H9 (cell line): ENCODE measurements around the gene ARL14EP. TPM values are rescaled to one million over a fixed set of nuclear protein-coding genes. Genes with fewer than 3 reads are reported as not detected.

Experiments used
- DNase-seq: peaks from one replicate; pipeline ENCODE4 v3.0.0-alpha.2; 2017
- H2AFZ ChIP-seq: one replicate; pipeline ENCODE4 v1.6.1; 2013; ENCODE audit warnings: mild to moderate bottlenecking, low read length, control low read depth, moderate library complexity
- H2AK5ac ChIP-seq: 2 replicates; pipeline ENCODE4 v1.6.1; 2013; ENCODE audit warnings: low read length, control low read depth, mixed read lengths; ENCODE audit not compliant: insufficient read length
- H2BK120ac ChIP-seq: one replicate; pipeline ENCODE4 v1.6.1; 2013; ENCODE audit warnings: low read depth, mild to moderate bottlenecking, low read length, control low read depth, inconsistent platforms; ENCODE audit not compliant: poor library complexity, severe bottlenecking
- H2BK12ac ChIP-seq: 2 replicates; pipeline ENCODE4 v1.6.1; 2013; ENCODE audit warnings: low read length, control low read depth, mixed read lengths, low read depth; ENCODE audit not compliant: insufficient read length
- H2BK15ac ChIP-seq: 2 replicates; pipeline ENCODE4 v1.6.1; 2013; ENCODE audit warnings: low read depth, low read length, control low read depth
- H2BK20ac ChIP-seq: one replicate; pipeline ENCODE4 v1.6.1; 2013; ENCODE audit warnings: low read depth, mild to moderate bottlenecking, low read length, control low read depth, inconsistent platforms; ENCODE audit not compliant: poor library complexity, severe bottlenecking
- H2BK5ac ChIP-seq: 2 replicates; pipeline ENCODE4 v1.6.1; 2013; ENCODE audit warnings: low read length, control low read depth, mixed read lengths; ENCODE audit not compliant: insufficient read length
- H3K14ac ChIP-seq: 2 replicates; pipeline ENCODE4 v1.6.1; 2013; ENCODE audit warnings: low read length, control low read depth; ENCODE audit not compliant: insufficient read depth
- H3K18ac ChIP-seq: 2 replicates; pipeline ENCODE4 v1.6.1; 2013; ENCODE audit warnings: low read depth, mild to moderate bottlenecking, mixed read lengths, low read length, control low read depth; ENCODE audit not compliant: insufficient read length
- H3K23ac ChIP-seq: 2 replicates; pipeline ENCODE4 v1.6.1; 2013; ENCODE audit warnings: low read length, control low read depth, mixed read lengths, low read depth; ENCODE audit not compliant: insufficient read length
- H3K23me2 ChIP-seq: 2 replicates; pipeline ENCODE4 v1.6.1; 2013; ENCODE audit warnings: low read depth, mild to moderate bottlenecking, mixed read lengths, low read length, control low read depth; ENCODE audit not compliant: insufficient read length, poor library complexity, severe bottlenecking
- H3K27ac ChIP-seq: 2 replicates; pipeline ENCODE4 v1.5.1; 2013; ENCODE audit warnings: low read length, control low read depth, mixed read lengths, low read depth; ENCODE audit not compliant: insufficient read length
- H3K27me3 ChIP-seq: 2 replicates; pipeline ENCODE4 v1.6.1; 2013; ENCODE audit warnings: low read length, control low read depth, inconsistent platforms; ENCODE audit not compliant: insufficient read depth
- H3K4ac ChIP-seq: 2 replicates; pipeline ENCODE4 v1.6.1; 2013; ENCODE audit warnings: low read depth, mild to moderate bottlenecking, control low read depth, inconsistent platforms, low read length, moderate library complexity
- H3K4me1 ChIP-seq: 2 replicates; pipeline ENCODE4 v1.6.1; 2013; ENCODE audit warnings: low read length, control low read depth, inconsistent platforms; ENCODE audit not compliant: insufficient read depth
- H3K4me2 ChIP-seq: 2 replicates; pipeline ENCODE4 v1.6.1; 2013; ENCODE audit warnings: low read length, control low read depth, mixed read lengths; ENCODE audit not compliant: insufficient read length, insufficient read depth
- H3K56ac ChIP-seq: 2 replicates; pipeline ENCODE4 v1.6.1; 2013; ENCODE audit warnings: low read depth, mild to moderate bottlenecking, mixed read lengths, low read length, control low read depth; ENCODE audit not compliant: insufficient read length
- H3K79me1 ChIP-seq: 2 replicates; pipeline ENCODE4 v1.6.1; 2013; ENCODE audit warnings: low read depth, mild to moderate bottlenecking, moderate library complexity, low read length, control low read depth, inconsistent platforms; ENCODE audit not compliant: insufficient read depth, poor library complexity, severe bottlenecking
- H3K79me2 ChIP-seq: 2 replicates; pipeline ENCODE4 v1.6.1; 2013; ENCODE audit warnings: low read length, control low read depth, inconsistent platforms; ENCODE audit not compliant: insufficient read depth
- H3K9ac ChIP-seq: 2 replicates; pipeline ENCODE4 v1.6.1; 2013; ENCODE audit warnings: low read length, control low read depth, mixed read lengths; ENCODE audit not compliant: insufficient read length; ENCODE audit errors: extremely low read depth
- H3K9me3 ChIP-seq: one replicate; pipeline ENCODE4 v1.6.1; 2013; ENCODE audit warnings: low read depth, low read length, inconsistent platforms; ENCODE audit not compliant: control insufficient read depth
- H3T11ph ChIP-seq: one replicate; pipeline ENCODE4 v1.6.1; 2013; ENCODE audit warnings: mild to moderate bottlenecking, low read length, control low read depth, inconsistent platforms
- H4K20me1 ChIP-seq: one replicate; pipeline ENCODE4 v1.6.1; 2013; ENCODE audit not compliant: control insufficient read depth, insufficient read length, insufficient read depth
- H4K5ac ChIP-seq: 2 replicates; pipeline ENCODE4 v1.6.1; 2013; ENCODE audit warnings: low read depth, mild to moderate bottlenecking, mixed read lengths, low read length, control low read depth; ENCODE audit not compliant: insufficient read length
- H4K8ac ChIP-seq: replicated peaks from 2 replicates; pipeline ENCODE4 v1.6.1; 2013; ENCODE audit warnings: low read length, control low read depth, mixed read lengths, low read depth; ENCODE audit not compliant: insufficient read length
- H4K91ac ChIP-seq: 2 replicates; pipeline ENCODE4 v1.6.1; 2013; ENCODE audit warnings: low read depth, mild to moderate bottlenecking, moderate library complexity, mixed read lengths, low read length, control low read depth; ENCODE audit not compliant: insufficient read length
- H3K27ac Mint-ChIP-seq, 3 experiments: 2 replicates in 2 of 3; 3 replicates in 1 of 3; pipeline ENCODE4 v1.8.0; 2020 to 2021; ENCODE audit warnings: mixed read lengths in 3 of 3, mild to moderate bottlenecking in 1 of 3, moderate library complexity in 1 of 3
- H3K27me3 Mint-ChIP-seq: 2 replicates; pipeline ENCODE4 v1.8.0; 2021; ENCODE audit warnings: low read depth, mild to moderate bottlenecking, moderate library complexity, mixed read lengths
- H3K36me3 Mint-ChIP-seq, 3 experiments: 2 replicates in 2 of 3; 3 replicates in 1 of 3; pipeline ENCODE4 v1.8.0; 2020 to 2021; ENCODE audit warnings: low read depth in 3 of 3, mixed read lengths in 3 of 3; ENCODE audit not compliant: insufficient read depth in 1 of 3
- H3K4me1 Mint-ChIP-seq, 2 experiments: 2 replicates each; pipeline ENCODE4 v1.8.0; 2020; ENCODE audit warnings: mixed read lengths in 2 of 2
- H3K4me3 Mint-ChIP-seq, 2 experiments: 2 replicates in 1 of 2; 3 replicates in 1 of 2; pipeline ENCODE4 v1.8.0; 2020 to 2021; ENCODE audit warnings: mild to moderate bottlenecking in 2 of 2, mixed read lengths in 2 of 2, moderate library complexity in 1 of 2
- H3K9me3 Mint-ChIP-seq, 2 experiments: 2 replicates in 1 of 2; 3 replicates in 1 of 2; pipeline ENCODE4 v1.8.0; 2020; ENCODE audit warnings: mild to moderate bottlenecking in 2 of 2, mixed read lengths in 2 of 2, moderate library complexity in 1 of 2
- WGBS: extraction: QIAGEN DNeasy Blood & Tissue Kit; methylation state at CpG from one replicate; pipeline ENCODE4 v1.1.7; 2013; ENCODE audit warnings: missing lambda C conversion rate, low lambda C conversion rate, mixed read lengths; ENCODE audit not compliant: insufficient read length; ENCODE audit errors: extremely low coverage; 5-methylcytosine and 5-hydroxymethylcytosine counted together
- total RNA-seq: library from RNA; stranded (reverse); gene quantifications from 2 replicates; pipeline ENCODE4 v1.2.1, GENCODE V29; 2021
- TF ChIP-seq, protein P1 (sequence below): fragments of 200-600 bp; sonication (generic); conservative IDR thresholded peaks from 3 replicates; pipeline ENCODE4 v1.8.0; 2021; ENCODE audit warnings: antibody characterized with exemption, mild to moderate bottlenecking

ARL14EP gene
- total RNA-seq, 1 experiment from 2014 or later, result 20.9 TPM

GRCh38 chr11:30321321-30321720 is 1.6 kb upstream of the ARL14EP start:
- Mint-ChIP-seq H3K36me3 (peaks cover 0 to under 1% (median 0%) of the 10 kb centered on the region in 3 experiments; a peak in 1 of 7 replicates), H3K4me3 (no peak overlapping the region), H3K27me3 (peaks cover 38% of the 10 kb centered on the region), H3K9me3 (no peaks in the 10 kb centered on the region), H3K27ac (no peak overlapping the region), H3K4me1 (peaks cover 15 to 18% of the 10 kb centered on the region in 2 experiments)
- H2AK5ac ChIP-seq, result no peak overlapping the region
- no peak overlapping the region for H3K23ac ChIP-seq
- no peak overlapping the region for H3T11ph ChIP-seq
- H2BK120ac ChIP-seq, result no peak overlapping the region
- H3K27me3 ChIP-seq, result no peaks in the 10 kb centered on the region
- H4K8ac ChIP-seq, result no peak overlapping the region
- peaks cover 4% of the 10 kb centered on the region for H3K23me2 ChIP-seq
- no peak overlapping the region for H2BK5ac ChIP-seq
- H3K27ac ChIP-seq, result no peak overlapping the region
- no peak overlapping the region for H2BK12ac ChIP-seq
- H3K4me1 ChIP-seq, result no peaks in the 10 kb centered on the region; the same call in 1 of the 2 replicates
- no peaks in the 10 kb centered on the region for H3K9me3 ChIP-seq
- H3K18ac ChIP-seq, result no peak overlapping the region
- no peak overlapping the region for H4K5ac ChIP-seq
- no peak overlapping the region for H3K14ac ChIP-seq
- TF ChIP-seq, protein P1, sequence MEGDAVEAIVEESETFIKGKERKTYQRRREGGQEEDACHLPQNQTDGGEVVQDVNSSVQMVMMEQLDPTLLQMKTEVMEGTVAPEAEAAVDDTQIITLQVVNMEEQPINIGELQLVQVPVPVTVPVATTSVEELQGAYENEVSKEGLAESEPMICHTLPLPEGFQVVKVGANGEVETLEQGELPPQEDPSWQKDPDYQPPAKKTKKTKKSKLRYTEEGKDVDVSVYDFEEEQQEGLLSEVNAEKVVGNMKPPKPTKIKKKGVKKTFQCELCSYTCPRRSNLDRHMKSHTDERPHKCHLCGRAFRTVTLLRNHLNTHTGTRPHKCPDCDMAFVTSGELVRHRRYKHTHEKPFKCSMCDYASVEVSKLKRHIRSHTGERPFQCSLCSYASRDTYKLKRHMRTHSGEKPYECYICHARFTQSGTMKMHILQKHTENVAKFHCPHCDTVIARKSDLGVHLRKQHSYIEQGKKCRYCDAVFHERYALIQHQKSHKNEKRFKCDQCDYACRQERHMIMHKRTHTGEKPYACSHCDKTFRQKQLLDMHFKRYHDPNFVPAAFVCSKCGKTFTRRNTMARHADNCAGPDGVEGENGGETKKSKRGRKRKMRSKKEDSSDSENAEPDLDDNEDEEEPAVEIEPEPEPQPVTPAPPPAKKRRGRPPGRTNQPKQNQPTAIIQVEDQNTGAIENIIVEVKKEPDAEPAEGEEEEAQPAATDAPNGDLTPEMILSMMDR, result no peak
- H3K4me2 ChIP-seq, result no peak overlapping the region
- H3K56ac ChIP-seq, result no peak overlapping the region
- no peaks in the 10 kb centered on the region for H4K20me1 ChIP-seq
- H2BK20ac ChIP-seq, result no peak overlapping the region
- H4K91ac ChIP-seq, result no peak overlapping the region
- H3K79me2 ChIP-seq, result peaks cover 11% of the 10 kb centered on the region; the same call in 1 of the 2 replicates
- H2BK15ac ChIP-seq, result no peak overlapping the region
- no peak for DNase-seq
- no peak overlapping the region for H2AFZ ChIP-seq
- WGBS, result no CpG with 5 or more reads among the region's 4 CpGs
- H3K4ac ChIP-seq, result no peak overlapping the region
- no peak overlapping the region for H3K9ac ChIP-seq
- H3K79me1 ChIP-seq, result no peaks in the 10 kb centered on the region
